Subcutaneous adipose tissue (tissue), 4 donors: Measurements from ENCODE around the gene PHRF1. TPM values are rescaled to one million over a fixed set of nuclear protein-coding genes. Genes with fewer than 3 reads are reported as not detected.

ENCODE experiments used
- total RNA-seq, 4 donors: library from RNA; depleted of rRNA; stranded (reverse); fragments of >200 nt; gene quantifications; one replicate each; pipeline ENCODE4 v1.1.0, GENCODE V29; 2016
- TF ChIP-seq, protein P1 (sequence below): fragments of 450-650 bp; IDR thresholded peaks from one replicate; pipeline ENCODE4 v1.5.1; 2016; ENCODE audit warnings: low read depth, mild to moderate bottlenecking, control low read depth, antibody characterized with exemption, moderate library complexity

Gene PHRF1
- total RNA-seq, 4 donors from 2014 or later = 9.0 to 28.4 (median 12.6) TPM

DNA sequence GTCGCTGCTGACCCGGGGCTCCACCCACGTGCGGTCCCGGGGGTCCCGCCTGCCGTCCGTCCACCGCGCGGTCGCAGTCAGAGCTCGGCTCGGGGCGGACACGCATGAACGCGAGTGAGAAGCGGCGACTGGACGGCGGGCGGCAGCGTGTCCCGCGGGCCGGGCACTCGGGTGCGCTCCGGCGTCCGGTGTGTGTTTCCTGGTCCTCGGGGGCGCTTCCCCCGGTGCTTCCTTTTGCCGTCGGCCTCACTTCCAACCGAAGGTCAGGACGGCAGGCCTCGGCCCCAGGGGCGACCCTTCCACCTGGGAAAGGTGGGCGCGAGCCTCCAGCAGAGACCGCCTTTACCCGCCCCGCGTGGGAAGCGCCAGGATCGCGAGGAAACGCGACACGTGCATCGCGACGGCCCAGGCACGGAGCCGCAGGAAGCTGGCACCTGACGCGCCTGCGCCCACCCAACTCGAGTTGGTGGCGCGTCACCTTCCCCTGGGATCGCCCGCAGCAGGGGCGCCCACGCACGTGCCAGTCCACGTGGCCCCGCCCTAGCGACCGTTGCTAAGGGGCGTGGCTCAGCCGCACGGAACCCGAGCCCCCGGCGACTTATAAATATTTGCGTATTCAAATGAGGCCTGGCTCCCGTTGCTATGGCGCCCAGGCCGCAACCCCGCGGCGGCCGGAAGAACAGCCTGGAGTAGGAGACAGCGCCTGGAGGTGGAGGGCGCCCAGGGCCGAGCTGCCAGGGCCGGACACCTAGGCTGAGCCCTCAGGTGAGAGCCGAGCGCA, 39.2 kb upstream of the PHRF1 start, which contains the start of gene LRRC56:
Gene LRRC56, plus strand, starts transcription at position 687 of the 781 bp plus-strand sequence. CDS start 3,158 bp downstream, outside the sequence.
- TF ChIP-seq, protein P1, sequence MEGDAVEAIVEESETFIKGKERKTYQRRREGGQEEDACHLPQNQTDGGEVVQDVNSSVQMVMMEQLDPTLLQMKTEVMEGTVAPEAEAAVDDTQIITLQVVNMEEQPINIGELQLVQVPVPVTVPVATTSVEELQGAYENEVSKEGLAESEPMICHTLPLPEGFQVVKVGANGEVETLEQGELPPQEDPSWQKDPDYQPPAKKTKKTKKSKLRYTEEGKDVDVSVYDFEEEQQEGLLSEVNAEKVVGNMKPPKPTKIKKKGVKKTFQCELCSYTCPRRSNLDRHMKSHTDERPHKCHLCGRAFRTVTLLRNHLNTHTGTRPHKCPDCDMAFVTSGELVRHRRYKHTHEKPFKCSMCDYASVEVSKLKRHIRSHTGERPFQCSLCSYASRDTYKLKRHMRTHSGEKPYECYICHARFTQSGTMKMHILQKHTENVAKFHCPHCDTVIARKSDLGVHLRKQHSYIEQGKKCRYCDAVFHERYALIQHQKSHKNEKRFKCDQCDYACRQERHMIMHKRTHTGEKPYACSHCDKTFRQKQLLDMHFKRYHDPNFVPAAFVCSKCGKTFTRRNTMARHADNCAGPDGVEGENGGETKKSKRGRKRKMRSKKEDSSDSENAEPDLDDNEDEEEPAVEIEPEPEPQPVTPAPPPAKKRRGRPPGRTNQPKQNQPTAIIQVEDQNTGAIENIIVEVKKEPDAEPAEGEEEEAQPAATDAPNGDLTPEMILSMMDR = no peak

DNA sequence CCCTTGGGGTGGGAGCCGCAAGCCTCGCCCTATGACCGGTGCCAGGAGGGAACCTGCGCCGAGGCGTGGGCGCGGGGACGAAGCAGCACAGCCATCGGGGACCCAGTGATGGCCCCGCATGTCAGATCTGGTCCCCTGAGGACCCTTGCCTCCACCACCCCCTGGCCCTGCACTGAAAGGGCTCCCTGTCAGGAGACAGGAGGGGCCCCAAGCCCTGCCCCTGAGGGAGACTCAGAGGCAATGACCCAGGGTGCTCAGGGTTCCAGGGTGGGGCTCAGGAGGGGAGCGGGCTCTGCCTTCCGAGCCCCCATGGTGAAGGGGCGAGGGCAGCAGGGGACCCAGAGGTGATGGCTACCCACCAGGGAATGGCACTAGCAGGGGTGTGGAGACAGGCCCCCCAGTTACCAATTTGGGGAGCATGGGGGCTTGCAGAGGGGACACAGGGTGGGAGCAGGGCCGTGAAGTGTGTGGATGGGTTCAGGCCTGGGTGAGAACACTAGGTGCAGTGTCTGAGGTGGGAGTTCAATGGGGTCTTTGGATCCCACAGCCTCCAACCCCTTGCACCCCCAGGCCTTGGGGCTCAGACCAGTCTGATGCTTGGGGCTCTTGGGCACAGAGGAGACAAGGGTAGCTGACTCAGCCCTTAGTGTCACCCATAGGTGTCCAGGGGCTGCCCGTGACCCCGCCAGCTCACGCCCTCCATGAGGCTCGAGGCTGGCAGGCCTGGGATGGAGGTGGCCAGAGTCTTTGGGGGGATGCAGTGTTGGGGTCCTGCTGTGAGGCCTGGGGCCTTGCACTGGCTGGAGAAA, 38.4 kb upstream of the PHRF1 start:
- TF ChIP-seq, protein P1 = no peak

DNA sequence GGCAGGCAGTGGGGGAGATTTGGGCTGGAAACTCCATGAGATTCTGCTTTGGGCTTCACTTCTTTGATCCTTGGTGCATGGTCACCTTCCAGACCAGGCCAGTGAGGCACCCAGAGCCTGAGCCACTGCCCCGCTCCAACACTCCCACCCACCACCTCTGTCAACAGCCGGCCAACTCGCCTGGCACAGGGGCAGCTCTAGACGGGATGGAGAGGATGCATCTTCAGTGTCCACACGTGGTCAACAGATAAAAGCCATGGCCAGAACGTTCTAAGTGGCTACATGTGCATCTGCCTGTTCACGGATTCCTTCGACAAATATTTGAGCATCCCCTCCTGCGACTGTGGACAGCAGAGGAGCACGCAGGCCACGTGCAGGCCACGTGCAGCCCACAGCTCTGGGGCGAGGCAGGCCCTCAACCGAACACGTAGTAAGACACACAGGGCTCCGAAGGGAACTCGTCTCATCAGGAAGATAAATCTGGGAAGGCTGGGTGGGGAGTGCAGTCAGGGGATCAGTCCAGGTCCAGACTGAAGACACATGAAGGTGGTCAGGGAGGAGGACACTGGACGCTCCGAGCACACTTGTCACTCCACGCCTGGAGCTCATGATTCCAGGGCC, 37.7 kb upstream of the PHRF1 start:
- TF ChIP-seq, protein P1 = no peak

DNA sequence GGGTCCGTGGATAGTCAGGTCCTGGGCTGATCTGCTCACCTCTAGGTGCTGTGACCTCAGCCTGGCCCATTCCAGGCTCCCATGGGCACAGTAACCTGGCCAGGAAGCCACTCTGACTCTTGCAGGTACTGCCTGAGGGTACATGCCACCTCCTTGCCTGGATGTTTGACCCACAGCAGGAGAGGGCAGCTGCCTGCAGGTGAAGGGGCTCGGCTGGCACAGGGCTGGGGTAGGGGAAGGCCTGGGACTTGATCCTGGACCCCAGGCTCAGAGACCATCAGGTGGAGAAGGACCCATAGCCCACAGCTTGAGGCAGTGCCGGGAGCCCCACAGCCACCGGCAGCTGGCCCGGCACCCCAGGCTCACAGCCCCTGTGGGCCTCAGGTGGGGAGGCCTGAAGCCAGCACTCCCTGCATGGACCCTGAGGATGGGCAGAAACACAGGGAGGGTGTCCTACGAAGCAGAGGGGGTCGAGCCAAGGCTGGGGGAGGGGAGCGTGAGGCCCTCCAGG, 36.2 kb upstream of the PHRF1 start:
- TF ChIP-seq, protein P1 = no peak

DNA sequence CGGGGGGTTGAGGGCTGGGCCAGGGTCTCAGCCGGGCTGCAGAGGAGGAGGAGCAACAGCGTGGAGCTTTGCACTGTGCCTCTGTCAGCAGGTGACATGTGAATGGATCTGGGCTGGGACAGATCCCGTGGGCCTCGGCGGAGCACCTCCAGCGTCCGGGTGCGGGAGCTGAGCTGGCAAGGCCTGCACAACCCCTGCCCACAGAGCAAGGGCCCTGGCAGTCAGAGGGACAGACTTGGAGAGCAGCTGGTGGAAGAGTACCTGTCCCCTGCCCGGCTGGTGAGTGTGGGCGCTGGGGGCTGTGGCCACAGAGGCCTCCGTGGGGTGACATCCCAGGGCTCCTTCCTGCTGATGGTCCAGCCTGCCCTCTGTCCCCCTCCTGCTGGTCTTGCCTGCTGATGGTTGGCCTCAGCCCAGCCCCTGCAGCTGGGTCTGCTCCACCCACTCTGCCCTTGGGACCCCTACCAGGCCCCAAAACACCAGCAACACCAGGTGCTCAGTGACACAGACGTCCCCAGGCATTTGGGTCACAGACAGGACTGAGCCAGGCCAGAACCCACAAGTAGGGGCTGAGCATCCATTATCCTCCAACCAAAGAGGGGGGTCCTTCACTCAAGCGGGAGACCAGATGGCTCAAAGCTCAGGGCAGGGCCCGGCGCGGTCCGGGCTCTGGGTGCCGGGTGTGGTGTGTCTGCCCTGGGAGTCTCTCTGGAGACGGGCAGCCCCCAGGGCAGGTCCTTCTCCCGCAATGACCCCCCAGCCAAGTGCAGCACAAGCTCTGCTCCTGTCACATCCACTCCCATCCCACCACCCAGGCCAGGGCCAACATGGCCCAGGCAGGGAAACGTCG, 35.5 kb upstream of the PHRF1 start:
- TF ChIP-seq, protein P1 = no peak

DNA sequence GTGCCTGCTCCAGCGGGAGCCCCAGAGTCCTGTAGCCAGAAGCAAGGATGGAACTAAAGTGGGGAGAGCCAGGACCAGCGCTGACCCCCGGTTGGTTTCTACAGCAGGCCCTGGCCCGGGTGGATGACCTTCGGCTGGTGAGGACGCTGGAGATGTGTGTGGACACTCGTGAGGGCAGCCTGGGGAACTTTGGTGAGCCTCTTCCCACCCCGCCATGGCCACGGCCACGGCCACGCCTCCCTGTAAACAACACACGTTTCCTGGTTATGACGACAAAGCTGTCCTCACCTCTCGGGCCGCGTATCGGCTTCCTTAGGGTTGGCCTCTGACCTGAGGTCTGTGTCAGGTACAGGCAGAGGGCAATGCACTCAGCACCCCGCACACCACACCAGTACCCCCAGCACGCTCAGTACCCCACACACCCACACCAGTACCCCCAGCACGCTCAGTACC, 34.8 kb upstream of the PHRF1 start:
- TF ChIP-seq, protein P1 = no peak
